Cardiac fibroblast (primary cell): ENCODE data around the gene SCG3.

Source experiments
- DNase-seq, 2 donors: peaks; one replicate each; pipeline versions ENCODE4 v3.0.0 to v3.0.0-alpha.2; 2010; ENCODE audit warnings: low read depth in 2 of 2
- H3K4me3 ChIP-seq, 2 donors: replicated peaks in 1 of 2; 1 replicate in 1 of 2; 2 replicates in 1 of 2; pipeline ENCODE4 v1.5.1; 2011; ENCODE audit warnings: low read depth in 2 of 2, low read length in 2 of 2, mild to moderate bottlenecking in 2 of 2, moderate library complexity in 1 of 2
- CTCF ChIP-seq: IDR thresholded peaks from one replicate; pipeline ENCODE4 v1.5.1; 2011; ENCODE audit warnings: low read depth, mild to moderate bottlenecking, low read length, inconsistent platforms

SCG3 gene

DNA sequence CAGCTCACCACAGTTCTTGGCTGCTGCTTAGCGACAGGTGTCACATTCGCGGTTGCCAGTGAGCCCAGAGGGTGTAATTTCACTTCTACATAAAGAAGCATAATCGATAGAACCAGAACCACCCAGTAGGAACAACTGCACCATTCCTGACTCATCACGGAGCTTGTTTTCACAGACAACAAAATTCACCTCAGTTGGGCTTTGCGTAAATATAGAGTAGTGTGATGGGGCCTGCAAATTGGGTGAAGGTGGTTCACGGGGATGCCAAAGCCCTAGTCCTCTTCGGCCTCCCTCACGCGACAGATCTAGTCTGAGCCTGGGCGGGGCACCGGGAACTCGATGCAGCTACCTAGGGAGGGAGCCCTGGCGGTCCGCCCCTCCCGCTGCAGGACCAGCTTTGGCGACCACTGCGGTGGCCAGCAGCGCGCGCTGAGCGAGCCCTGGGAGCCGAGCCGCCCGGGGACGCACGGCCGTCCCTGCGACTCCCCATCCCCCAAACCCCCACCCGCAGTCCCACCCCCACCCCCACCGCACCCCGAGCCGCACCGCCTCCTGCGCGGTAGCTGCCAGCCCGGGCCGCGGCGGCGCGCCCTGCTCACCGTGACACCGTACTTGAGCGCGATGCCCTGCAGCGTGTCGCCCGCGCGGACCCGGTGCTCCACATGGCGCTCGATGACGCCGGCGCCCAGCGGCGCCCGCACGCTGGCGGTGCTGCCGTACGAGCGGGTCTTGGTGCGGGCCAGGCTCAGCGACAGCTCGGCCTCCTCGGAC lies 55.6 kb downstream of the SCG3 start:
- no peak for TF ChIP-seq CTCF
- peak in 1 of 2 donors; percentile 27 for DNase-seq
- peak overlapping the region; percentile 61 to 67 for H3K4me3 ChIP-seq

DNA sequence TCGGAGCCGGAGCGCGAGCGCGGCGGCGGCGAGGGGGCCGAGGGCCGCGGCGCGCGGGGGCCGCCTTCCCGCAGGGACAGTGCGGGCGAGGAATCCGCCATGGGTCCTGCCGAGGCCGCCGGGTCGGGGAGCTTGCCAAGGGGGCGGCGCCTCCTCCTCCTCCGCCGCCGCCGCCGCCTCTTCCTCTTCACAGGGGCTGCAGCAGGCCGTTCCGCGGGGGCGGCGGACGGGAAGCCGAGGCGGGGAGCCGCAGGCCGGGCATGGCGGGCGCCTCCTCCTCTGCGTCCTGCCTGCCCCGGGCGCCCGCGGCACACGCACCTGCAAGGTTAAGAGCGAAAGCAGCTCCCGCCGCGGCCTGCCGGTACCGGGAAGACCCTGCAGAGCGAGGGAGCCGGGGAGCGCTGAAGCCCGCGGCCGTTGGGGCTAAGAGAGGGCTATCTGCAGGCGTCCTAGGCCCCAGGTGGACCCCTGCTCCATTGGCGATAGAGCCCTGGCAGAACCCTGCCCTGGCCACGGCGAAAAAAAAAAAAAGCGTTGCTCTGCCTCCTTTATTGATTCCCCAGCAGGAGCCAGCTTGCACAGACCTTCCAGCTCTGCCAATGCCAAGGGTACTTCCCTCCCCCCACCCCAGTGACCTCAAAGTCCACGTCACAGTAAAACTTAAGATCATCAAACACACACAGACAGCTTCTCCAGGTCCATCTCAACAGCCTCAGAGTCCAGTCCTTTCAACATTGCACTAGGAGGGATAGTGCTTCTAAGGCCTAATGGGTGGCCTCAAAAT lies 56.4 kb downstream of the SCG3 start, which contains the start of gene LYSMD2:
Gene LYSMD2, minus strand, starts transcription at position 134 of the 784 bp plus-strand sequence. Its CDS starts 33 bp downstream, at position 101.
- no peak for TF ChIP-seq CTCF
- DNase-seq = peak; percentile 43 to 70
- H3K4me3 ChIP-seq = peak within 1 kb of the TSS; percentile 61 to 67

DNA sequence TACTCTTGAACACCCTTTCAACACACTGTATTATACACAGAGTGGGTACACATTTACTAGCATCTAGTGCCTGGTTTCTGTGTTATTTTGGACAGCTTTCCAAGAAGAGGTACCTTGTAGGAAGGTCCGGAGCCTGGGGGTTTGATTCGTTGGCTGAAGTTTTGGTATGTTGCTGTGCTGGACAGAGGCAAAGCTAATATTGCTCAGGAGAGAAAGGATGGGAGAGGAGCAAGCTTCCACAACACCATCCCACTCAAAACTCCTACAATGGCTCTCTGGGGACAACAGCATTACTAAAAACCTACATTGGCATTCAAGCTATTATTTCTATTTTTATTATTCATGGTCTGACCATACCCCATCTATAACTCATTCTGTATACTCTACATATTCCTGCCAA lies 57.2 kb downstream of the SCG3 start:
- DNase-seq = no peak
- H3K4me3 ChIP-seq = no peak overlapping the region
- TF ChIP-seq CTCF = no peak

DNA sequence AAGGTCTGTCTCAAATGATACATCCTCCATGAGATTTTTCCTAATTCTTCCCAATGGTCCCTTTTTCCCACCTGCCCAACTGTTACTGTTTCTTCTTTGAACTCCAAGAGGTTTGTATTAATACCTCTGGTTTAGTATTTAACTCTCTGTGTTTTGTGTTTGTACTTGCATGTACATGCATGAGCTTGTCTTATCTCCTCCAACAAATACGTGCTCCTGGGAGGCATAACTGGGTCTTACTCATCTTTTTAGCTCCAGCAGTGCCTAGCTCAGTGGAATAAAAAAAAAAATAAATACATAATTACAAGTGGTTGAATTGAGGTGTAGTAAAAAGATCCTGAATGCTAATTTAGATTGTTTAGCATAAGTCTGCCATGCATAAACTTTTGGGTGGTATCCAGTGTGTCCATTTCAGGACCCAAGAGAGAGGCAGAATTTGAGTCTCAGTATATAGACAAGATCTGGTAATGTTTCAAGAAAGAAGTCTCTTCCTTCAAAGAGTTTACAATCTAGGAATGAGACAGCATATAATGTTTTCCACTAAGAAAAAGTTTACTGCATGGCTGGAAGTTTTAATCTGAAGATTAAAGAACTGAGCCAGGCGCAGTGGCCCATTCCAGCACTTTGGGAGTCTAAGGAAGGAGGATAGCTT lies 57.9 kb downstream of the SCG3 start:
- no peak overlapping the region for H3K4me3 ChIP-seq
- TF ChIP-seq CTCF = no peak
- no peak for DNase-seq

DNA sequence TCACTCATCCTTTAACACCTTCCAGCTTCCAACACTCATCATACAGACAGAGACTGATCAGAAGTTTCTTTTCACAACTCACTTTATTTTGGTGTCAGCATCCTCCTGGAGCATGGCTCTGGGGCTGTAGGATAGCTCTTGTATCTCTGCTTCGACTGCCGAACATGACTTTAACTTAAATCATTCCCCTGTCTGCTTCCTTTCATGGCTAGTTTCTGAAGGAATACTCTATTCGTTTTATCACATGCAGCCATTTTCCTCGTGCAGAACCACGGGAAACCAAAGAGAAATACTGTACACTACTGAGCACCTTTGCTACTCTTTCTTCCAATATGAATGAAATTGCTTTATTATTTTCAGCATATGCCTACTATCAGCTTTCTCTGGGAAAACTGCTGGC lies 68.0 kb downstream of the SCG3 start:
- TF ChIP-seq CTCF = no peak
- H3K4me3 ChIP-seq = no peak overlapping the region
- no peak for DNase-seq

- no peak for DNase-seq
- no peak for TF ChIP-seq CTCF
- no peak overlapping the region for H3K4me3 ChIP-seq
Observed at GRCh38 chr15:51750186-51750585, 68.9 kb downstream of the SCG3 start.
